Panc1 (cell line): ENCODE measurements around the gene AFF3. TPM values are rescaled to one million over a fixed set of nuclear protein-coding genes. Genes with fewer than 3 reads are reported as not detected.

Experiments used
- ATAC-seq: fragments of 200-7000 bp; cut with Tn5 transposase; 2 replicates; pipeline ENCODE4 v1.9.1; 2020; ENCODE audit warnings: mild to moderate bottlenecking, moderate library complexity
- BruUV-seq: library from RNA; stranded (reverse); fragments of 400-500 nt; replicated peaks from 2 replicates; lab custom pipeline; 2021; lab: Mats Ljungman, UMichigan
- CTCF ChIA-PET: fragments of 300-600 bp; sonication (Branson Sonifier 250); formaldehyde crosslinking; loops from one replicate; lab custom pipeline; 2022; ENCODE audit warnings: antibody characterized with exemption; lab: Charles Lee
- POLR2A ChIA-PET: fragments of 300-600 bp; sonication (Branson Sonifier 250); formaldehyde crosslinking; loops from one replicate; lab custom pipeline; 2022; ENCODE audit warnings: antibody characterized with exemption; lab: Charles Lee
- DNase-seq: peaks from one replicate; pipeline ENCODE4 v3.0.0-alpha.2; 2010; ENCODE audit warnings: low read depth, low spot score
- H3K27ac ChIP-seq: 2 replicates; pipeline ENCODE4 v1.5.1; 2011; ENCODE audit warnings: mild to moderate bottlenecking, low read length, inconsistent platforms
- H3K27me3 ChIP-seq: fragments of 200-500 bp; sonication (Bioruptor generic); 2 replicates; pipeline ENCODE4 v1.6.0; 2014; ENCODE audit warnings: low read length, inconsistent platforms; ENCODE audit not compliant: control insufficient read depth, insufficient read depth
- H3K36me3 ChIP-seq: fragments of 200-500 bp; sonication (Bioruptor generic); 2 replicates; pipeline ENCODE4 v1.5.1; 2014; ENCODE audit warnings: inconsistent platforms, mild to moderate bottlenecking, low read length, moderate library complexity; ENCODE audit not compliant: control insufficient read depth, insufficient read depth
- H3K4me1 ChIP-seq: 2 replicates; pipeline ENCODE4 v1.5.1; 2011; ENCODE audit warnings: inconsistent platforms, mild to moderate bottlenecking, low read length, moderate library complexity; ENCODE audit not compliant: control insufficient read depth, insufficient read depth
- H3K4me3 ChIP-seq, 2 experiments: 2 replicates each; pipeline ENCODE4 v1.5.1; 2011 to 2012; ENCODE audit warnings: low read depth in 2 of 2, low read length in 2 of 2, mild to moderate bottlenecking in 2 of 2, inconsistent platforms in 1 of 2, moderate library complexity in 1 of 2
- H3K9me3 ChIP-seq: fragments of 200-500 bp; sonication (Bioruptor generic); 2 replicates; pipeline ENCODE4 v1.5.1; 2014; ENCODE audit warnings: low read depth, mild to moderate bottlenecking, inconsistent platforms, low read length, moderate library complexity; ENCODE audit not compliant: control insufficient read depth, insufficient read depth
- CTCF ChIP-seq: fragments of 450-650 bp; IDR thresholded peaks from 2 replicates; pipeline ENCODE4 v1.5.1; 2017; ENCODE audit warnings: mild to moderate bottlenecking
- POLR2AphosphoS5 ChIP-seq: IDR thresholded peaks from 2 replicates; pipeline ENCODE4 v1.6.1; 2012; ENCODE audit warnings: mild to moderate bottlenecking, low read depth, low read length, moderate library complexity
- REST ChIP-seq, 2 experiments: IDR thresholded peaks; 2 replicates each; pipeline ENCODE4 v1.6.1; 2011 to 2012; ENCODE audit warnings: low read depth in 2 of 2, control low read depth in 1 of 2, low read length in 1 of 2, mild to moderate bottlenecking in 1 of 2, moderate library complexity in 1 of 2; ENCODE audit not compliant: insufficient read depth in 1 of 2
- SIN3A ChIP-seq: IDR thresholded peaks from 2 replicates; pipeline ENCODE4 v1.6.1; 2012; ENCODE audit warnings: low read depth, mild to moderate bottlenecking, low read length, moderate library complexity, borderline replicate concordance; ENCODE audit not compliant: insufficient read depth
- TCF7L2 ChIP-seq: IDR thresholded peaks from 2 replicates; pipeline ENCODE4 v1.6.1; 2011; ENCODE audit warnings: mild to moderate bottlenecking, low read depth, low read length, inconsistent platforms
- in situ Hi-C: cut with HindIII; loops from 2 replicates; pipeline ENCODE4 v1.10.0; 2016; ENCODE audit warnings: low sequenced_read_pairs, low pct_unique_long_range_greater_than_20kb
- intact Hi-C: fragments of 100-400 bp; cut with micrococcal nuclease; formaldehyde crosslinking; loops from one replicate; pipeline ENCODE4 v1.10.0; 2022; ENCODE audit not compliant: unreplicated experiment
- total RNA-seq: library from RNA; stranded (reverse); gene quantifications from one replicate; pipeline ENCODE4 v1.2.1, GENCODE V29; 2021; ENCODE audit not compliant: unreplicated experiment

The AFF3 gene
- total RNA-seq, 1 experiment from 2014 or later: 2.2 TPM

- TF ChIP-seq CTCF (no peak), SIN3A (no peak)
- H3K4me1 ChIP-seq: no peaks in the 10 kb centered on the region
- intact Hi-C loops: no loop called here
- in situ Hi-C loops: no loop called here
- H3K4me3 ChIP-seq: no peak overlapping the region
- DNase-seq (no peak), ATAC-seq (no peak)
- no peaks in the 10 kb centered on the region for H3K9me3 ChIP-seq
- BruUV-seq: no TSS peak
- CTCF ChIA-PET: no interaction called here
- no peaks in the 10 kb centered on the region for H3K36me3 ChIP-seq
- POLR2A ChIA-PET: no interaction called here
- no peak overlapping the region for H3K27ac ChIP-seq
- H3K27me3 ChIP-seq: no peaks in the 10 kb centered on the region; the same call in 1 of the 2 replicates
Measured at GRCh38 chr2:99891428-99891780, 251.0 kb downstream of the AFF3 start.

- Histone ChIP-seq H3K4me1 (no peaks in the 10 kb centered on the region), H3K27ac (no peak overlapping the region), H3K4me3 (no peak overlapping the region), H3K36me3 (no peaks in the 10 kb centered on the region), H3K9me3 (no peaks in the 10 kb centered on the region), H3K27me3 (peaks cover 3% of the 10 kb centered on the region; the same call in 1 of the 2 replicates)
- ATAC-seq: no peak
- DNase-seq: no peak
- POLR2A ChIA-PET: no interaction called here
- BruUV-seq: no TSS peak
- CTCF ChIA-PET: no interaction called here
- TF ChIP-seq CTCF (no peak), POLR2AphosphoS5 (no peak), REST (IDR thresholded peaks at IDR 0.05; ENCODE audit: insufficient read depth in 1 of 2, low read depth in 2 of 2, low read length in 1 of 2) (no peak), SIN3A (no peak), TCF7L2 (no peak)
- intact Hi-C loops (no loop called here), in situ Hi-C loops (no loop called here)
Measured at GRCh38 chr2:99890568-99891427, 251.6 kb downstream of the AFF3 start.
